Measurements from ENCODE around the gene THADA. TPM values are rescaled to one million over a fixed set of nuclear protein-coding genes. Genes with fewer than 3 reads are reported as not detected.

Gene THADA
- total and polyA plus RNA-seq, 2 experiments from 2014 or later = 10.8 to 18.8 TPM

DNA sequence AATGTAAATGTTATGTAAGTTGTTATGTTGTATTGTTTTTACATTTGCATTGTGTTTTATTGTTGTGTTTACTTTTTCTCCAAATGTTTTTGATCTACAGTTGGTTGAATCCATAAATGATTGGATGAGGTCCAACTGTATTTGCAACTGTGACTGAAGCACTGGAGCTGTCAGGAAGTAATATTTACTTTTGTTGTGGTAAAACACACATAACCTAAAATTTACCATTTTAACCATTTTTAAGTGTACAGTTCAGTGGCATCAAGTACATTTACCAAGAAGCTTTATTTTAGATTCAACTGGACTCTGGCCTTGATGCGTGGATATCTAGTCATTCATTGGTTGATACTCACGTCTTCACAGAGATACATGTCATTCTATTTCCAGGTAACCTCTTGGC, 181.8 kb downstream of the THADA start:
- no peaks in the 10 kb centered on the region for H3K9me3 ChIP-seq (ENCODE audit: low read depth)
- H3K4me3 ChIP-seq = no peak overlapping the region
- H4K20me1 ChIP-seq (ENCODE audit: insufficient read depth, poor library complexity, severe bottlenecking) = no peaks in the 10 kb centered on the region
- WGBS (ENCODE audit: low lambda C conversion rate, missing lambda C conversion rate) = 94% methylated on average over 2 of the region's 2 CpGs
- H3K9me2 ChIP-seq (replicated peaks; ENCODE audit: insufficient read depth) = no peaks in the 10 kb centered on the region
- DNase-seq (ENCODE audit: low spot score) = no peak
- H3K4me1 ChIP-seq (ENCODE audit: insufficient read depth) = peaks cover 13% of the 10 kb centered on the region
- H3K27ac ChIP-seq = no peak overlapping the region
- no peak for TF ChIP-seq EZH2phosphoT487 (IDR thresholded peaks at IDR 0.05; ENCODE audit: low read depth, severe bottlenecking, unreplicated experiment)
- TF ChIP-seq, protein P1, sequence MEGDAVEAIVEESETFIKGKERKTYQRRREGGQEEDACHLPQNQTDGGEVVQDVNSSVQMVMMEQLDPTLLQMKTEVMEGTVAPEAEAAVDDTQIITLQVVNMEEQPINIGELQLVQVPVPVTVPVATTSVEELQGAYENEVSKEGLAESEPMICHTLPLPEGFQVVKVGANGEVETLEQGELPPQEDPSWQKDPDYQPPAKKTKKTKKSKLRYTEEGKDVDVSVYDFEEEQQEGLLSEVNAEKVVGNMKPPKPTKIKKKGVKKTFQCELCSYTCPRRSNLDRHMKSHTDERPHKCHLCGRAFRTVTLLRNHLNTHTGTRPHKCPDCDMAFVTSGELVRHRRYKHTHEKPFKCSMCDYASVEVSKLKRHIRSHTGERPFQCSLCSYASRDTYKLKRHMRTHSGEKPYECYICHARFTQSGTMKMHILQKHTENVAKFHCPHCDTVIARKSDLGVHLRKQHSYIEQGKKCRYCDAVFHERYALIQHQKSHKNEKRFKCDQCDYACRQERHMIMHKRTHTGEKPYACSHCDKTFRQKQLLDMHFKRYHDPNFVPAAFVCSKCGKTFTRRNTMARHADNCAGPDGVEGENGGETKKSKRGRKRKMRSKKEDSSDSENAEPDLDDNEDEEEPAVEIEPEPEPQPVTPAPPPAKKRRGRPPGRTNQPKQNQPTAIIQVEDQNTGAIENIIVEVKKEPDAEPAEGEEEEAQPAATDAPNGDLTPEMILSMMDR (IDR thresholded peaks at IDR 0.05; ENCODE audit: poor library complexity) = no peak
- no peak for TF ChIP-seq EZH2 (IDR thresholded peaks at IDR 0.05; ENCODE audit: borderline replicate concordance)
- H3K27me3 ChIP-seq = no peaks in the 10 kb centered on the region
- no peaks in the 10 kb centered on the region for H3K36me3 ChIP-seq (replicated peaks; ENCODE audit: insufficient read depth, low read depth)
- H3K4me2 ChIP-seq = no peak overlapping the region
- H3K79me2 ChIP-seq = no peaks in the 10 kb centered on the region
- H2AFZ ChIP-seq = no peak overlapping the region

DNA sequence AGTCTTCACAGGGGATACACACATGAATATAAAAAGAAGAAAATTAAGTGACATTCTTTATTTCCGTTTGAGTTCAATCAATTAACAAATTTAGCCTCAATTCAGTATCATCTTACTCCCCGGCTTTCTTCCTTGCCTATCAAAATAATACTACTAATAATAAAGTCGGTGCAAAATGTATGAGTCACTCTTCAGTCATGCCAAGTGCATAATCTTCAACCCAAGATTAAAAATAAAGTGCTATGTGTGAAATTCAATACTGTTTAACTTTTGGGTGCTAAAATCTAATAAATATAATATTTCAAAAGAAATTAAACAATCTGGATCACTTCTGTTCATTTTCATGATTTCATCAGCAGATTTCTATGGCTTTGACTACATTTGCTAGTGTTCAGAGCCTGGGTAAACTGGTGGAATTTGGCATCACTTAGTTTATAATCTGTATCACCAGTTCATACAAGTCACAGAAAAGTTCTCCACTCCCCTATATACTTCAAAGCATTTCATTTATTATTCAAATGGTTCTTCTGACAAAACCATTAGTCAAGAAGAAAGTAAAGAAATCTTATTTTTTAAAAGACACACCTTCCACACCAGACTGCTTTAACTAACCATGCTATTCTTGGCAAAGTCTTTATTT, 183.6 kb downstream of the THADA start:
- H3K4me2 ChIP-seq = no peak overlapping the region
- H2AFZ ChIP-seq = no peak overlapping the region
- H4K20me1 ChIP-seq (ENCODE audit: insufficient read depth, poor library complexity, severe bottlenecking) = no peaks in the 10 kb centered on the region
- no peaks in the 10 kb centered on the region for H3K9me3 ChIP-seq (ENCODE audit: low read depth)
- no peak overlapping the region for H3K27ac ChIP-seq
- no peaks in the 10 kb centered on the region for H3K36me3 ChIP-seq (replicated peaks; ENCODE audit: insufficient read depth, low read depth)
- TF ChIP-seq EZH2 (IDR thresholded peaks at IDR 0.05; ENCODE audit: borderline replicate concordance) (no peak), EZH2phosphoT487 (IDR thresholded peaks at IDR 0.05; ENCODE audit: low read depth, severe bottlenecking, unreplicated experiment) (no peak)
- TF ChIP-seq, protein P1 (IDR thresholded peaks at IDR 0.05; ENCODE audit: poor library complexity) = no peak
- DNase-seq (ENCODE audit: low spot score) = no peak
- no peaks in the 10 kb centered on the region for H3K27me3 ChIP-seq
- 81% methylated on average over 3 of the region's 3 CpGs for WGBS (ENCODE audit: low lambda C conversion rate, missing lambda C conversion rate)
- peaks cover 7% of the 10 kb centered on the region for H3K4me1 ChIP-seq (ENCODE audit: insufficient read depth)
- no peak overlapping the region for H3K4me3 ChIP-seq
- no peaks in the 10 kb centered on the region for H3K9me2 ChIP-seq (replicated peaks; ENCODE audit: insufficient read depth)
- H3K79me2 ChIP-seq = no peaks in the 10 kb centered on the region

DNA sequence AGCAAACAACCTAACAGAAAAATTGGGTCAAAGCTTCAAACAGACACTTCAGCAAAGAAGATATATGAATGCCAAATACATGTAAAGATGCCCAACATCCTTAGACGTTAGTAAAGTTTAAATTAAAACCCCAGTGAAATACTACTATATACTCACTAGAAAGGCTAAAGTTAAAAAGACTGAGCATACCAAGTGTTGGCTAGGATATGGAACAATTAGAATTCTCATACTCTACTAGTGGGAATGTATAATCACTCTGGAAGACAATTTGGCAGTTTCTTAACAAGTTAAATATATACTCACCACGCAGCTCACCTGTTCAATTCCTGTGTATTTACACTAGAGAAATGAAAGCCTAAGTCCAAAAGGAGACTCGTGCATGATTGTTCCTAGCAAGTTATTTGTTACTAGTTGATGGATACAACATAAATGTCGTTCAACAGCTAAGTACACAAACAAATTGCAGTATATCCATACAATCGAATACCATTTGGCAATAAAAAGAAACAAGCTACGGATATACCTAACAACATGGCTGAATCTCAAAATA, 185.7 kb downstream of the THADA start:
- no peak overlapping the region for H3K4me2 ChIP-seq
- no peaks in the 10 kb centered on the region for H3K9me3 ChIP-seq (ENCODE audit: low read depth)
- no peaks in the 10 kb centered on the region for H3K79me2 ChIP-seq
- H3K4me1 ChIP-seq (ENCODE audit: insufficient read depth) = peaks cover 4% of the 10 kb centered on the region
- H3K36me3 ChIP-seq (replicated peaks; ENCODE audit: insufficient read depth, low read depth) = no peaks in the 10 kb centered on the region
- no peak for DNase-seq (ENCODE audit: low spot score)
- H2AFZ ChIP-seq = no peak overlapping the region
- no peaks in the 10 kb centered on the region for H4K20me1 ChIP-seq (ENCODE audit: insufficient read depth, poor library complexity, severe bottlenecking)
- TF ChIP-seq, protein P1 (IDR thresholded peaks at IDR 0.05; ENCODE audit: poor library complexity) = no peak
- TF ChIP-seq EZH2 (IDR thresholded peaks at IDR 0.05; ENCODE audit: borderline replicate concordance) (no peak), EZH2phosphoT487 (IDR thresholded peaks at IDR 0.05; ENCODE audit: low read depth, severe bottlenecking, unreplicated experiment) (no peak)
- H3K9me2 ChIP-seq (replicated peaks; ENCODE audit: insufficient read depth) = no peaks in the 10 kb centered on the region
- no peak overlapping the region for H3K4me3 ChIP-seq
- H3K27me3 ChIP-seq = no peaks in the 10 kb centered on the region
- WGBS (ENCODE audit: low lambda C conversion rate, missing lambda C conversion rate) = 75% methylated on average over 6 of the region's 6 CpGs
- no peak overlapping the region for H3K27ac ChIP-seq

Data from hepatocyte (in vitro differentiated cells).